ENCODE results near the gene PRKACG. TPM values are rescaled to one million over a fixed set of nuclear protein-coding genes. Genes with fewer than 3 reads are reported as not detected.

Gene PRKACG
- total RNA-seq, 2 donors from 2014 or later = not detected

- TF ChIP-seq CTCF (IDR thresholded peaks at IDR 0.05) = no peak
- no peak overlapping the region for H3K4me3 ChIP-seq
- H3K27me3 ChIP-seq (replicated peaks; ENCODE audit: insufficient read depth) = no peaks in the 10 kb centered on the region
- no peaks in the 10 kb centered on the region for H3K4me1 ChIP-seq (ENCODE audit: control insufficient read depth in 1 of 2, low read depth in 2 of 2)
- ATAC-seq (ENCODE audit: insufficient number of reproducible peaks, low FRiP score, low read depth) (no peak), DNase-seq (ENCODE audit: low spot score) (no peak)
- no peaks in the 10 kb centered on the region for H3K9me3 ChIP-seq
- H3K27ac ChIP-seq = no peak overlapping the region
- H3K36me3 ChIP-seq = no peaks in the 10 kb centered on the region
Measured at GRCh38 chr9:68983008-68983411, 30.9 kb downstream of the PRKACG start.

DNA sequence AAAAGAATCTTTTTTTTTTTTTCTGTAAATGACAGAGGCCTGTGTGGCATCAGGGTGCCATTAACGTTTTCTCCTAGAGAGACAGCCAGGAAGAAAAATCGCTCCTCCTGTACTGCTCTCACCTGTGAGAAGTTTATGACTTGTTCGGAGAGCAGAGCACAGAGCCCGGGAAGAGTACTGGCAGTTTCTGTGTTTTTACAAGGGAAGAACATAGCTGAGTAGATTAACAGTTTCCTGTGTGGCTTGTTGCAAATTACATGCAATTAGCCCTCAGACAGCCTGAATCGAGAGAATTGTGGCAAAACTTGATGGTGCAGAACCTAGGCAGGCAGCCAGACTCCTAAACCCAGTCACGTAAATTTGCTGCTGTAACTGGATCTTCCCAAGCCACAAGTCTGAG lies 32.1 kb downstream of the PRKACG start:
- ATAC-seq (ENCODE audit: insufficient number of reproducible peaks, low FRiP score, low read depth) (no peak), DNase-seq (ENCODE audit: low spot score) (no peak)
- Histone ChIP-seq H3K4me1 (ENCODE audit: control insufficient read depth in 1 of 2, low read depth in 2 of 2) (no peaks in the 10 kb centered on the region), H3K36me3 (no peaks in the 10 kb centered on the region), H3K9me3 (no peaks in the 10 kb centered on the region), H3K27me3 (replicated peaks; ENCODE audit: insufficient read depth) (no peaks in the 10 kb centered on the region), H3K4me3 (no peak overlapping the region), H3K27ac (no peak overlapping the region)
- no peak for TF ChIP-seq CTCF (IDR thresholded peaks at IDR 0.05)

DNA sequence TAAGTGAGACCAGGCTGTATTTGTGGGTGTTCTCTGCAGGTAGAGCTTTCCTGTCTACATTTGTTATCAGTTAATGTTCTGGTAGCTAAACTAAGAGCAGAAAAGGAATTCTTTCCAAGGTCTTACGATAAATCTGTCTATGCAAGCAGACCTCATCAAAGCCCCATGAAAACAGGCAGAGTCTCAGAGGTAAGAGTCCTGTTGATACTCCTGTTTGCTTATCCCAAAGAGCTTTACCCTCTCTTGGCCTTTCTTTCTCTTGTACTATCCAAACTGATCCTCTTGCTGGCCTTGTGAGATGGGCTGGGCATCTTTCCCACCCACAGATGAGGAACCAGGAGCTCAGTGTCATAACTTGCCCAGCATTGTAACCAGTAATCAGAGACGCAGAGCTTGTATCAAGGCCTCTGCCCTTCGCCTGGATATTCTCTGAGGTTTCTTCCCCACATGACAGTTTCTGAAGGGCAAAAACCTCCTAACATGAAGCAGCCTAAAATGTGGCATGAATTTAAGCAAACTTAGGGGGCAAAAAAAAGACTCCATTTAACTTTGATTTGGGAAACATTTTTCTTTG lies 33.5 kb downstream of the PRKACG start:
- H3K9me3 ChIP-seq = no peaks in the 10 kb centered on the region
- no peak for TF ChIP-seq CTCF (IDR thresholded peaks at IDR 0.05)
- no peaks in the 10 kb centered on the region for H3K36me3 ChIP-seq
- DNase-seq (ENCODE audit: low spot score) (no peak), ATAC-seq (ENCODE audit: insufficient number of reproducible peaks, low FRiP score, low read depth) (no peak)
- no peaks in the 10 kb centered on the region for H3K4me1 ChIP-seq (ENCODE audit: control insufficient read depth in 1 of 2, low read depth in 2 of 2)
- no peaks in the 10 kb centered on the region for H3K27me3 ChIP-seq (replicated peaks; ENCODE audit: insufficient read depth)
- no peak overlapping the region for H3K27ac ChIP-seq
- H3K4me3 ChIP-seq = no peak overlapping the region

DNA sequence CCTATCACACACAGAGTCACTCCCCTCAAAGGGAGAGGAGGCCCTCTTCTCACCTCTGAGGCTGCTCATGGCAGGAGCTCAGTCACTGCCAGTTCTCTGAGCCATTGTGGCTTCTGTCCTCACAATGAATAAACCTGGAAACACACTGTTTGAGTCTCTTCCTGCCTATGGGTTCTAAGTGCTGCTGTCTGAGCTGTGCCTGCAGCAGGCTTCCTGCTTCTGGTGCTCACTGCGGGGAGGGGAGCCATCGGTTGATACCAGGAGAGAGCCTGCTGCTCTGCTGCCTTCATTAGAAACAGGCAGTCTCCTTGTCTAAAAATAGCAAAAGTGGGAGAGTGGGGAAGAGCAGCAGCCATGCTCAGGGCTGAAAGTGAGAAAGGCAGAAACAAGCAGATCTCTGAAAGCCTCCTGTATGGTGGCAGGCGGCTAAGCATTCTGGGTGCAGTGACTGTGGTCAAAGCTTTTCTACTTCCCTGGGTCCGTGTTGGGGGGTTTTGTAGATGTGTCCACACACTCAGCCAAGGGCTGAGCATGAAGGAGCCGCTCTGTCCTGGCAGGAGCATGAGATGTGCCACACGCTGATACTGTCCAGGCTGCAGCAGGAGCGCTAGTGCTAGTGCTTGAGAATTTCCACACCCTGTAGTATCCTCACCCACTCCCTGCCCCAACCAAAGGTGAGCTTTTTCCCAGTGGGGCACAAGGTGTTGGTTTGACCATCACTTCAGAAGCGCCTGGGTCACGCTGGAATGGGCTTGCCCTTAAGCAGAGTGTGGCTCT lies 34.2 kb downstream of the PRKACG start:
- H3K9me3 ChIP-seq = no peaks in the 10 kb centered on the region
- DNase-seq (ENCODE audit: low spot score) (no peak), ATAC-seq (ENCODE audit: insufficient number of reproducible peaks, low FRiP score, low read depth) (no peak)
- H3K4me3 ChIP-seq = no peak overlapping the region
- no peak overlapping the region for H3K27ac ChIP-seq
- no peaks in the 10 kb centered on the region for H3K27me3 ChIP-seq (replicated peaks; ENCODE audit: insufficient read depth)
- no peak for TF ChIP-seq CTCF (IDR thresholded peaks at IDR 0.05)
- no peaks in the 10 kb centered on the region for H3K4me1 ChIP-seq (ENCODE audit: control insufficient read depth in 1 of 2, low read depth in 2 of 2)
- no peaks in the 10 kb centered on the region for H3K36me3 ChIP-seq

- DNase-seq (ENCODE audit: low spot score) (no peak), ATAC-seq (ENCODE audit: insufficient number of reproducible peaks, low FRiP score, low read depth) (no peak)
- no peak for TF ChIP-seq CTCF (IDR thresholded peaks at IDR 0.05)
- H3K27me3 ChIP-seq (replicated peaks; ENCODE audit: insufficient read depth) = no peaks in the 10 kb centered on the region
- H3K27ac ChIP-seq = no peak overlapping the region
- no peak overlapping the region for H3K4me3 ChIP-seq
- no peaks in the 10 kb centered on the region for H3K36me3 ChIP-seq
- no peaks in the 10 kb centered on the region for H3K9me3 ChIP-seq
- no peaks in the 10 kb centered on the region for H3K4me1 ChIP-seq (ENCODE audit: control insufficient read depth in 1 of 2, low read depth in 2 of 2)
Measured at GRCh38 chr9:68978501-68978900, 35.4 kb downstream of the PRKACG start.
